ENCODE data around the gene NFATC1. TPM values are rescaled to one million over a fixed set of nuclear protein-coding genes. Genes with fewer than 3 reads are reported as not detected.

NFATC1 gene
- total RNA-seq, 2 donors from 2014 or later: 5.2 to 5.9 TPM

DNA sequence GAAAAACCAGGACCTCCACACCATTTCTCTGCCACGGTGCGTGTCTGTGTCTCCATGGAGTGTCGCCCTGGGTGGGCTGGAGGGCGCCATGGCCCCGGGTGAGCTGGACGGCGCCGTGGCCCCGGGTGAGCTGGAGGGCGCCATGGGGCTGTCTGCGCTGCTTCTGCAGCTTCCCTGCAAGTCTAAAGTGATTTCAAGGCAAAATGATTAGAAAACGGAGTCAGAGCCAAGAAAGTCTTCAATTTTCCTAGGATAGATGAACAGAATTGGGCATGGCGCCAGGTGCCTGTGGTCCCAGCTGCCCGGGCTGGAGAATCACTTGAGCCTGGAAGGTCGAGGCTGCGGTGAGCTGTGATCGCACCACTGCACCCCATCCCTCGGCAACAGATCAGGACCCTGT, 27.7 kb upstream of the NFATC1 start:
- 82% methylated on average over 13 to 14 of the region's 18 CpGs for WGBS, 2 donors
- no peaks in the 10 kb centered on the region for H3K4me1 ChIP-seq
- no peaks in the 10 kb centered on the region for H3K27me3 ChIP-seq
- intact Hi-C loops (cut with DNase I): no loop called here
- TF ChIP-seq, protein P1, sequence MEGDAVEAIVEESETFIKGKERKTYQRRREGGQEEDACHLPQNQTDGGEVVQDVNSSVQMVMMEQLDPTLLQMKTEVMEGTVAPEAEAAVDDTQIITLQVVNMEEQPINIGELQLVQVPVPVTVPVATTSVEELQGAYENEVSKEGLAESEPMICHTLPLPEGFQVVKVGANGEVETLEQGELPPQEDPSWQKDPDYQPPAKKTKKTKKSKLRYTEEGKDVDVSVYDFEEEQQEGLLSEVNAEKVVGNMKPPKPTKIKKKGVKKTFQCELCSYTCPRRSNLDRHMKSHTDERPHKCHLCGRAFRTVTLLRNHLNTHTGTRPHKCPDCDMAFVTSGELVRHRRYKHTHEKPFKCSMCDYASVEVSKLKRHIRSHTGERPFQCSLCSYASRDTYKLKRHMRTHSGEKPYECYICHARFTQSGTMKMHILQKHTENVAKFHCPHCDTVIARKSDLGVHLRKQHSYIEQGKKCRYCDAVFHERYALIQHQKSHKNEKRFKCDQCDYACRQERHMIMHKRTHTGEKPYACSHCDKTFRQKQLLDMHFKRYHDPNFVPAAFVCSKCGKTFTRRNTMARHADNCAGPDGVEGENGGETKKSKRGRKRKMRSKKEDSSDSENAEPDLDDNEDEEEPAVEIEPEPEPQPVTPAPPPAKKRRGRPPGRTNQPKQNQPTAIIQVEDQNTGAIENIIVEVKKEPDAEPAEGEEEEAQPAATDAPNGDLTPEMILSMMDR (IDR thresholded peaks at IDR 0.05): no peak
- no peak for TF ChIP-seq POLR2A (IDR thresholded peaks at IDR 0.05)
- H3K27ac ChIP-seq: no peak overlapping the region
- peaks cover 0 to 5% of the 10 kb centered on the region in 2 donors for H3K36me3 ChIP-seq (replicated peaks in 1 of 2; ENCODE audit: insufficient read depth in 1 of 2, low read depth in 2 of 2)
- DNase-seq: no peak
- no peaks in the 10 kb centered on the region for H3K9me3 ChIP-seq
- H3K4me3 ChIP-seq: no peak overlapping the region
- ATAC-seq: no peak

DNA sequence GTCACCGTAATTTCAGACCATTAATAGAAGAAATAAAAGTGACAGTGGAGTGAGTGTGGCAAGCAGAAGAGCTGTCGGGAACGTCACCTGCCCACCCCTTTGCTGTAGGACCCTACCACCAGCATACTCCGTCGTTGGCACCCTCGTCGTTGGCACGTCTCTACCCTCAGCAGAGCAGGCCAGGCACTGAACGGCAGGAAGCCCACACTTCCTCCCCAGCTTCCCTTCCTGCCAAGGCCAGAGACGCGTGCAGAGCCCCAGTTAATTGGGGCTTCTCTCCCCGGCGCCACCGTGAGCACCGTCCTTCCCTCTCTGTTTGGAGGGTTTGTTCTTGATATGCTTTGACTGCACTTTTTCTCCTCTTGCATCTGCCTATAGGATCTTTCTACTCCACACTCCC, 27.0 kb upstream of the NFATC1 start:
- no peak overlapping the region for H3K27ac ChIP-seq
- intact Hi-C loops (cut with DNase I): no loop called here
- no peaks in the 10 kb centered on the region for H3K4me1 ChIP-seq
- no peaks in the 10 kb centered on the region for H3K27me3 ChIP-seq
- TF ChIP-seq, protein P1 (IDR thresholded peaks at IDR 0.05): no peak
- no peak for TF ChIP-seq POLR2A (IDR thresholded peaks at IDR 0.05)
- H3K9me3 ChIP-seq: no peaks in the 10 kb centered on the region
- H3K36me3 ChIP-seq (replicated peaks in 1 of 2; ENCODE audit: insufficient read depth in 1 of 2, low read depth in 2 of 2): peaks cover 0 to 2% of the 10 kb centered on the region in 2 donors
- DNase-seq: no peak
- WGBS, 2 donors: 66 to 91% methylated on average over 15 of the region's 15 CpGs
- no peak overlapping the region for H3K4me3 ChIP-seq
- ATAC-seq: no peak

DNA sequence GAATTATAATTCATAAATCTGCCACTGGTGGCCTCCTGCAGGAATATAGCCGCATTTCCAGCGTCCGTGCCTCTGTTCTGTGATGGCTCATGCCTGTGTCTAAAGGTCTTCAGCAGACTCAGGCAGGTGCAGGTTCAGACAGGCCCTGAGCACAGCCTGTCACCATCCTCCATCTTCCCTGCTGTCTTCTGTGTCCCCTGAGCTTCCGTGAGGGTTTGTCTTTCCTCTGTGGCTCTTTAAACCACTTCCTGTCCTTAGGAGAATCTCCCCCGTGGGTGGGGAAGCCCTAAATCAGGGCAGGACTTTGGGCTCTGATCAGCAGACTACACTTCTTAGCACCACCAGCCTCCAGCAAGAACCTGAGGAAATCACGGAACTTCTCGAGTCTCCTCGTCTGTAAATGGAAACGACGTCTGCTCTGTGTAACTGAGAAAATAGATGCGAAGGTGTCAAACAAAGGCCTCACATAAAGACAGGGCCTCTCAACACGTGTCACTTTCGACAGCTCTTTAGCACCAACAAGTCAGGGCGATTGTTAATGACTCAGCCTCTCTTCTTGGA, 24.1 kb upstream of the NFATC1 start:
- Histone ChIP-seq H3K27ac (no peak overlapping the region), H3K9me3 (no peaks in the 10 kb centered on the region), H3K4me1 (no peaks in the 10 kb centered on the region), H3K36me3 (replicated peaks in 1 of 2; ENCODE audit: insufficient read depth in 1 of 2, low read depth in 2 of 2) (peaks cover 0 to 2% of the 10 kb centered on the region in 2 donors), H3K27me3 (no peaks in the 10 kb centered on the region), H3K4me3 (no peak overlapping the region)
- 79 to 91% methylated on average over 14 of the region's 14 CpGs for WGBS, 2 donors
- intact Hi-C loops (cut with DNase I): no loop called here
- TF ChIP-seq POLR2A (IDR thresholded peaks at IDR 0.05): no peak
- TF ChIP-seq, protein P1 (IDR thresholded peaks at IDR 0.05): no peak
- no peak for DNase-seq
- ATAC-seq: no peak

DNA sequence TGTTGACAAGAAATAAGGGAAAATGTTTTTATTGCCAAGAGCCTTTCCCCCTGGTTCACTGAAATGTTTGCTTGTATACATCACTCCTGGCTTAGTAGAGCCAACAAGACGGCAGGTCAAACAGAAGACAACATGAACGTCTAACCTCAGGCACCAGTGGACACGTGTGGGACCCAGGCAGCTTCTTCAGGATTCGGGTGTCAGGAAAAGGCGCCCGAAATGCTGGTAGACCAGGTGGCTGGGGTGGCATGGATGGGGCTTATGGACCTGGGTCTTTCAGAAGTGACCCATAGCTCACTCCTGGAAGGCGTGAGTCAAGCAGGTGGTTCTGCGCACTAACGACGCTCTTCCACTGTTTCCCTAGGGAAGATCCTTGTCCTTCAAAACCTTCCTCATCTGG, 23.3 kb upstream of the NFATC1 start:
- no peak overlapping the region for H3K27ac ChIP-seq
- no peak overlapping the region for H3K4me3 ChIP-seq
- no peak for ATAC-seq
- 84 to 91% methylated on average over 10 of the region's 10 CpGs for WGBS, 2 donors
- H3K4me1 ChIP-seq: no peaks in the 10 kb centered on the region
- no peaks in the 10 kb centered on the region for H3K27me3 ChIP-seq
- intact Hi-C loops (cut with DNase I): no loop called here
- peaks cover 0 to 5% of the 10 kb centered on the region in 2 donors for H3K36me3 ChIP-seq (replicated peaks in 1 of 2; ENCODE audit: insufficient read depth in 1 of 2, low read depth in 2 of 2)
- H3K9me3 ChIP-seq: no peaks in the 10 kb centered on the region
- TF ChIP-seq, protein P1 (IDR thresholded peaks at IDR 0.05): no peak
- no peak for TF ChIP-seq POLR2A (IDR thresholded peaks at IDR 0.05)
- DNase-seq: no peak

DNA sequence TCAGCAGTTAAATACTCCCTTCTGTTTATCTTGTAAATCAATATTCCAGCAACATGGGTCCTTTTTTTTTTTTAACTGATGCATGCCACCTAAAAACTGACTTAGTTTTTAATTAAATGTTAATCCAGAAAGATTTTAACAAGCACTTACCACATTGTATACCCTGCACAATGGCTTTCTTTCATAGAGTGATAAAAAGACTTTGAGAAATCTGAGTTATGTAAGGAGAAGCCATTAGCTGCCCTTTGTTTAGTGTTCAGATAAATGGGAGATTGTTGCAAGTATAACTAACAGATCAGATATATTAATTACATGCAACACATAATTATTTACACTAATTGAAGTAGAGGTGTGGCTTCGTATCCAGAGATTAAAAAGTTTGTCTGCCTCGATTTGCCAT, 22.7 kb upstream of the NFATC1 start:
- no peaks in the 10 kb centered on the region for H3K27me3 ChIP-seq
- 71 to 84% methylated on average over 2 of the region's 2 CpGs for WGBS, 2 donors
- no peak overlapping the region for H3K4me3 ChIP-seq
- no peak overlapping the region for H3K27ac ChIP-seq
- no peaks in the 10 kb centered on the region for H3K9me3 ChIP-seq
- no peak for TF ChIP-seq POLR2A (IDR thresholded peaks at IDR 0.05)
- TF ChIP-seq, protein P1 (IDR thresholded peaks at IDR 0.05): no peak
- intact Hi-C loops (cut with DNase I): no loop called here
- DNase-seq (no peak), ATAC-seq (no peak)
- H3K4me1 ChIP-seq: no peaks in the 10 kb centered on the region
- H3K36me3 ChIP-seq (replicated peaks in 1 of 2; ENCODE audit: insufficient read depth in 1 of 2, low read depth in 2 of 2): peaks cover 0 to 7% of the 10 kb centered on the region in 2 donors
